ENCODE data around the gene CRACDL. TPM values are rescaled to one million over a fixed set of nuclear protein-coding genes. Genes with fewer than 3 reads are reported as not detected.

Gene CRACDL
- polyA plus RNA-seq, 2 donors: 9.1 to 15.8 TPM

DNA sequence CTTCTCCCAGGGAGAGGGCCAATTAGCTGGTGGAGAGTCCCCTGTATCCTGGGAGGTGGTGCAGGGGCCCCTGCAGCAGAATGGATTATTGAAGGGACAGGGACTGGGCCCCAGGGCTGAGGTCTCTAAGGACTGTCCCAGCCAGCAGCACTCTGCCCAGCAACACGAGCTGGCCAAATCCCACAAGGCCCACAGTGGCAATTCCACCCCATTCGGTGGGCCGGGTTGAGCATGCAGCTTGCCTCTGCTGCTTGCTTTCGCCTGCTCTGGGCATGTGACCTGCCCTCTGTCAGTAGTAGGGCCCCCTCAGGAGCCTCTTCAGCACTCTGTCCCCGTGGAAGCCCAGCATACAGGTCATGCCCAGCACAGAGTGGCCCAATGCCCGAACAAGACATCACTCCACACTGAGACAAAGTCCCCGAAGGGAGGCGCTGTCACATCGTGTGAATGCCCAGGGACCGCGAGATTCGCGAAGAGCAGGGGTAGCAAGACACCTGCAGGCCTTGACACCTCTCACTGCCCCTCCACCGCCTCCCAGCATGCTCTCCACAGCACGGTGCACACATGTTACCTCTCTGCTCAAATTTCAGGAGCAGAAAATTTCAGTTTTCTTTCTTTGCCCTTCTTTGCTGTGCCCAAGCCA is 65.4 kb downstream of the CRACDL start:
- 82 to 86% methylated on average over 15 of the region's 15 CpGs for WGBS, 2 donors
- H3K4me1 ChIP-seq (ENCODE audit: control insufficient read depth in 2 of 2, insufficient read depth in 2 of 2, low read length in 1 of 2): peaks cover 2 to 20% of the 10 kb centered on the region in 2 donors

DNA sequence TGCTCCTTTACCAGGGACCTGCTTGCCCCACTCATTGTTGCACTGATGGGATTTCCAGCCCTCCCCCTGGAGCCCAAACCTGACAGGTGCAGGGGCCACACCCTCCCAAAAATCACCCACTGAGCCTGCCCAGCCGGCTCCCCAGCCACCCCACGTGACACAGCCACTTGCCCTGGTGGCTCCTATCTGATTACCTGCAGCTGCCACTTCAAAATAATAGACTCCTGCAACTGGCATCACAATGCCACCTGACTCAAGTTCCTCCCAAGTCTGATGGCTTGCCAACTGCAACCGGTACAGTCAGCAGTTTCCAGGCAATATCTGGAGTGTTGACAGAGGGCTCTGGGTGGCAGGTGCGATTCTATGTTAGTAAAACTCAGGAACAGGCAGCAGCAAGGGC is 66.2 kb downstream of the CRACDL start:
- Histone ChIP-seq H3K4me3 (ENCODE audit: low read depth in 1 of 2, low read length in 2 of 2) (peak overlapping the region; percentile 17 to 32), H3K27ac (ENCODE audit: low read depth in 2 of 2, low read length in 1 of 2) (peak overlapping the region; percentile 91 to 97), H3K4me1 (ENCODE audit: control insufficient read depth in 2 of 2, insufficient read depth in 2 of 2, low read length in 1 of 2) (peaks cover 2 to 20% of the 10 kb centered on the region in 2 donors), H3K36me3 (ENCODE audit: control insufficient read depth in 2 of 2, insufficient read depth in 2 of 2, low read length in 1 of 2) (peaks cover 0 to 2% of the 10 kb centered on the region in 2 donors), H3K9me3 (ENCODE audit: control insufficient read depth in 2 of 2, insufficient read depth in 1 of 2, low read depth in 1 of 2, low read length in 1 of 2) (no peaks in the 10 kb centered on the region), H3K27me3 (ENCODE audit: control insufficient read depth in 1 of 2, insufficient read depth in 2 of 2, low read length in 2 of 2) (no peaks in the 10 kb centered on the region)
- 34 to 43% methylated on average over 4 of the region's 4 CpGs for WGBS, 2 donors

More for the DNA sequence above, 65.4 kb downstream of the CRACDL start:
- H3K9me3 ChIP-seq (ENCODE audit: control insufficient read depth in 2 of 2, insufficient read depth in 1 of 2, low read depth in 1 of 2, low read length in 1 of 2): no peaks in the 10 kb centered on the region
- no peaks in the 10 kb centered on the region for H3K36me3 ChIP-seq (ENCODE audit: control insufficient read depth in 2 of 2, insufficient read depth in 2 of 2, low read length in 1 of 2)
- H3K27me3 ChIP-seq (ENCODE audit: control insufficient read depth in 1 of 2, insufficient read depth in 2 of 2, low read length in 2 of 2): no peaks in the 10 kb centered on the region
- peak overlapping the region; percentile 85 to 86 for H3K27ac ChIP-seq (ENCODE audit: low read depth in 2 of 2, low read length in 1 of 2)
- no peak overlapping the region for H3K4me3 ChIP-seq (ENCODE audit: low read depth in 1 of 2, low read length in 2 of 2)

DNA sequence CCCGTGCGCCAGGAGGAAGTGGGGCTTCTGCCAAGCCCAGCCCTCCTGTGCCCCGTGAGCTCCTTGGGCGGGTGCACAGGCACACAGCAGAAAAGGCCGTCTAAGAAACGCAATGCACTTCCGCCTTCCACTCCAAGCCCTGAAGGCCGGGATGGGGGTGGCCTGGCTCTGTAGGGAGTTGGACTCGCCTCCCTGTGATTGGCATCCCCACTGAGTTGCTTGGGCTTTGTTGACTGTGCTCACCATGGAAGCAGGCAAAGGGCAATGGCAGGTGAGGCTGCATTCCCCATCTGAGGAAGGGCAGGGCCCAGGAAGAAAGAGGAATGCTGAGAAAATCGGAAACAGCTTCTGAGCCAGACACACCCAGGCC is 66.8 kb downstream of the CRACDL start:
- 47 to 51% methylated on average over 10 of the region's 10 CpGs for WGBS, 2 donors
- Histone ChIP-seq H3K9me3 (ENCODE audit: control insufficient read depth in 2 of 2, insufficient read depth in 1 of 2, low read depth in 1 of 2, low read length in 1 of 2) (no peaks in the 10 kb centered on the region), H3K4me1 (ENCODE audit: control insufficient read depth in 2 of 2, insufficient read depth in 2 of 2, low read length in 1 of 2) (peaks cover 2 to 18% of the 10 kb centered on the region in 2 donors), H3K27me3 (ENCODE audit: control insufficient read depth in 1 of 2, insufficient read depth in 2 of 2, low read length in 2 of 2) (no peaks in the 10 kb centered on the region), H3K27ac (ENCODE audit: low read depth in 2 of 2, low read length in 1 of 2) (peak overlapping the region; percentile 91 to 97), H3K36me3 (ENCODE audit: control insufficient read depth in 2 of 2, insufficient read depth in 2 of 2, low read length in 1 of 2) (peaks cover 0 to 2% of the 10 kb centered on the region in 2 donors), H3K4me3 (ENCODE audit: low read depth in 1 of 2, low read length in 2 of 2) (peak overlapping the region; percentile 52 to 54)

DNA sequence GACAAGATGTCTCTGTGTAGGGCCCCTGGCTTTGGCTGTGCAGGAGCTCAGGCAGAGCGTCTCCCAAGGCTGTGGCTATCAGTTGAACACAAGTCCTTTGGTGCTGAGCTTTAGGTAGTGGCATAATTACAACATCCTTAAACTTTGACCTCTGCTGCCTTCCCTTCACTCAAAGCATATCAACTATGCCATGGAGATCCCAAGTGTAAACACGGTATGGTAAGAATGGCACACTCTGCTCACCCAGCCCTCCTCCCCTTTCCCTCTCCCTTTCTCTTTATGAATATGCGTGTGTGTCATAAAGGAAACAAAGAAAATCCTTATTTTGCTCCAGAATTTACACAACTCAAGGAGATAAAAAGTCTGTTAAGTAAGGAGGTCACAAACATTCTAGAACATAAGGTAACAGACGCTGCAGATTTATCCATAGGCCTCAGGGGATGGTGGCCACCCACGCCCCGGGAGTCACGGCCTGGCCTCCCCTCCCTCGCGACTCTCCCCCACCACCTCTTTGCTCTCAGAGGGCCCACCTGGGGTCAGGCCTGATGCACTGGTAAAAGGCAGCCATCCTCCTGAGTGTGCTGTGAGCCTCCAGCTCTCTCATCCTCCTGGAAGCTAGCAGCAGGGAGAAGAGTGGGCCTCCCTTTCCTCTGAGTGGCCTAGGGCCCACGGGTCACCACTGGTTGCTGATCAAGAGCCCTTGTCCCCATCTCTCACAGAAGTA is 67.3 kb downstream of the CRACDL start:
- H3K4me3 ChIP-seq (ENCODE audit: low read depth in 1 of 2, low read length in 2 of 2): peak overlapping the region; percentile 52 to 54
- H3K9me3 ChIP-seq (ENCODE audit: control insufficient read depth in 2 of 2, insufficient read depth in 1 of 2, low read depth in 1 of 2, low read length in 1 of 2): no peaks in the 10 kb centered on the region
- 54 to 56% methylated on average over 10 of the region's 10 CpGs for WGBS, 2 donors
- H3K4me1 ChIP-seq (ENCODE audit: control insufficient read depth in 2 of 2, insufficient read depth in 2 of 2, low read length in 1 of 2): peaks cover 2 to 17% of the 10 kb centered on the region in 2 donors
- peaks cover 0 to 2% of the 10 kb centered on the region in 2 donors for H3K36me3 ChIP-seq (ENCODE audit: control insufficient read depth in 2 of 2, insufficient read depth in 2 of 2, low read length in 1 of 2)
- peak overlapping the region; percentile 91 to 97 for H3K27ac ChIP-seq (ENCODE audit: low read depth in 2 of 2, low read length in 1 of 2)
- H3K27me3 ChIP-seq (ENCODE audit: control insufficient read depth in 1 of 2, insufficient read depth in 2 of 2, low read length in 2 of 2): no peaks in the 10 kb centered on the region

DNA sequence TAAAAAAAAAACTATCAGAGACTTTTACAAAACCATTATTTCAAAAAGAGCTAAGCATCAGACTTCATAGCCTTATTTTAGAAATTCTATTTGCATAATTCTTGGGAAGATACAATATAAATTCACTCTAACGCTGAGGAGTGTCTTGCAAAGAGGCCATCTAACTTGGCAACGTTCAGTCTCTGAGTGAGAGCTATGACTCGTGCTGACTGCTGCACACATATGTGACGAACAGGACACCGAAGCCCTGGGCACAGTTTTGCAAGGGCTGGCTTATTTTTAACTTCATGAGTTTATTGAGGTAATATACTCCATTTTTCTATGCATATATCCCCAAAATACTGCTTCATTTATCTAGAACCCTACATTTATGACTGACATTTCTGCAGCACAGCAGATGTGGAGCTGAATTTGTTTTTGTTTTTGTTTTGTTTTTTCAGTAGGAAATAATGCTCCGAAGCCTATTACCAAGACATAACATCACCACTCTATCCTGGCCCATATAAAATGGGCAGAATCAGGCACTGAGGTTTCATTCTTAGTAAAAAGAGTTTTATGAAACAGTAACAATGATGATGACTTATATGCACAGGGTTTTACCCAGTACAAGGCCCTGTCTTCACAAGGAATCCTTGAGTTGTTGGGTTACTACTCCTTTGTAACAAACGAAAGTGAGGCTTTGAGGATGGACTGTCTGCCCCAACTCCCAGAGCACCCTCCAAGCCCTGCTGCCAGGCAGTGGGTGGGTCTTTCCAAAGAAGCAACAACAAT is 68.3 kb downstream of the CRACDL start:
- Histone ChIP-seq H3K36me3 (ENCODE audit: control insufficient read depth in 2 of 2, insufficient read depth in 2 of 2, low read length in 1 of 2) (peaks cover 0 to 2% of the 10 kb centered on the region in 2 donors), H3K27me3 (ENCODE audit: control insufficient read depth in 1 of 2, insufficient read depth in 2 of 2, low read length in 2 of 2) (no peaks in the 10 kb centered on the region), H3K27ac (ENCODE audit: low read depth in 2 of 2, low read length in 1 of 2) (peak overlapping the region; percentile 62 to 91), H3K4me3 (ENCODE audit: low read depth in 1 of 2, low read length in 2 of 2) (peak overlapping the region; percentile 6 to 52), H3K4me1 (ENCODE audit: control insufficient read depth in 2 of 2, insufficient read depth in 2 of 2, low read length in 1 of 2) (peaks cover 2 to 11% of the 10 kb centered on the region in 2 donors), H3K9me3 (ENCODE audit: control insufficient read depth in 2 of 2, insufficient read depth in 1 of 2, low read depth in 1 of 2, low read length in 1 of 2) (no peaks in the 10 kb centered on the region)
- WGBS, 2 donors: 52 to 58% methylated on average over 7 of the region's 7 CpGs

DNA sequence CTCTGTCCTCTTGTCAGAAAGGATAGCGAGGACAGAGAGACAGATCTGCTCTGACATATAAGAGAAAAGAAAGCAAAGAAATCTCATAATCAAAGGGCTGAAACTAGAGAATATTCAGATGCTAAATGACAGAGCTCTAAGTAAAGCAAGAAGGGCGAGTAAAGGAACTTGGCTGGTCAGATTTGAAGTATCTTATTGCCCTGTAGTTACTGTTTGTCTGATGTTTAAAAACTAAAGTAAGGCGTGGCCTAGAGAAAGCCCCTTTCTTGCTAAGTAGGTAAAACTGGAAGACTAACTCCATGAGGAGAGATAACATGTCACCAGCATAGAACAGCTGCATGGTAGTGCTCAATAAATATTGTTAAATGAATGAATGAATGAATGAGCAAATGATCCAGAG is 70.0 kb downstream of the CRACDL start:
- Histone ChIP-seq H3K4me3 (ENCODE audit: low read depth in 1 of 2, low read length in 2 of 2) (no peak overlapping the region), H3K4me1 (ENCODE audit: control insufficient read depth in 2 of 2, insufficient read depth in 2 of 2, low read length in 1 of 2) (peaks cover 2 to 11% of the 10 kb centered on the region in 2 donors), H3K36me3 (ENCODE audit: control insufficient read depth in 2 of 2, insufficient read depth in 2 of 2, low read length in 1 of 2) (peaks cover 0 to 2% of the 10 kb centered on the region in 2 donors), H3K9me3 (ENCODE audit: control insufficient read depth in 2 of 2, insufficient read depth in 1 of 2, low read depth in 1 of 2, low read length in 1 of 2) (peaks cover 0 to 3% of the 10 kb centered on the region in 2 donors), H3K27me3 (ENCODE audit: control insufficient read depth in 1 of 2, insufficient read depth in 2 of 2, low read length in 2 of 2) (no peaks in the 10 kb centered on the region), H3K27ac (ENCODE audit: low read depth in 2 of 2, low read length in 1 of 2) (no peak overlapping the region)
- 81 to 82% methylated on average over 3 of the region's 3 CpGs for WGBS, 2 donors

DNA sequence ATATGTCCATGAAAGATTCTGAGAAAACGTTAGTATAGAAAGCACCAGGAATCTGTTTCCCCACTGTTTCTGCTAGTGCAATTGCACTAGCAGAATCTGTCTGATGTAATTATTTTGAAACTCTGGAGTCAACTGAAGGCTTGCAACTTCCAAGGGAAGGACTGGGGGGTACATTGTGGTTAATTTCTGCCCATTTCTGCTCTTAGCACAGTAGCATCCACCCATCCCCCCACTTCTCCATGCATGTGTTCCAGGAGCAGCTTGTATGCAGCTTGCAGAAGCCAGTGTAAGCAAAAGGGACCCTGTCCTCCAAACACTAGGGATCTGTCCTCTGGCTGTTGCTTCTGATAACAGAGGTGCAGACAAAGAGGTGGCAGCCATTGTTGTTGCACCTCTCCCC is 74.4 kb downstream of the CRACDL start:
- Histone ChIP-seq H3K27me3 (ENCODE audit: control insufficient read depth in 1 of 2, insufficient read depth in 2 of 2, low read length in 2 of 2) (no peaks in the 10 kb centered on the region), H3K9me3 (ENCODE audit: control insufficient read depth in 2 of 2, insufficient read depth in 1 of 2, low read depth in 1 of 2, low read length in 1 of 2) (peaks cover 0 to 3% of the 10 kb centered on the region in 2 donors), H3K36me3 (ENCODE audit: control insufficient read depth in 2 of 2, insufficient read depth in 2 of 2, low read length in 1 of 2) (peaks cover 0 to 2% of the 10 kb centered on the region in 2 donors), H3K4me3 (ENCODE audit: low read depth in 1 of 2, low read length in 2 of 2) (no peak overlapping the region), H3K4me1 (ENCODE audit: control insufficient read depth in 2 of 2, insufficient read depth in 2 of 2, low read length in 1 of 2) (no peaks in the 10 kb centered on the region), H3K27ac (ENCODE audit: low read depth in 2 of 2, low read length in 1 of 2) (no peak overlapping the region)
- WGBS, 2 donors: 83 to 88% methylated on average over 1 of the region's 1 CpG

DNA sequence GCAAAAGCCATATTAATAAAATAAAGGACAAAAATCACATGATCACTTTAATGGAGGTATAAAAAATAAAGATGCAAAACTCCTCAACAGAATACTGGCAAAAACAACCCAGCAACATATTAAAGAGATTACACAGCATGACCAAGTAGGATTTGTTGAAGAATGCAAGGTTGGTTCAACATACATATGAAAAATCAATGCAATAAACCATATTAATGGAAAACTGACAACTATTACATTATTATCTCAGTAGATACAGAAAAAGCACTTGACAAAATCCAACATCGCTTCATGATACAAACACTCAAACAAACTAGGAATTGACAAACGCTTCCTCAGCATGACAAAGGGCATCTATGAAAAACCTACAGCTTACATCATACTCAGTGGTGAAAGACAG is 76.7 kb downstream of the CRACDL start:
- Histone ChIP-seq H3K4me1 (ENCODE audit: control insufficient read depth in 2 of 2, insufficient read depth in 2 of 2, low read length in 1 of 2) (no peaks in the 10 kb centered on the region), H3K27me3 (ENCODE audit: control insufficient read depth in 1 of 2, insufficient read depth in 2 of 2, low read length in 2 of 2) (no peaks in the 10 kb centered on the region), H3K4me3 (ENCODE audit: low read depth in 1 of 2, low read length in 2 of 2) (no peak overlapping the region), H3K9me3 (ENCODE audit: control insufficient read depth in 2 of 2, insufficient read depth in 1 of 2, low read depth in 1 of 2, low read length in 1 of 2) (peaks cover 0 to 3% of the 10 kb centered on the region in 2 donors), H3K27ac (ENCODE audit: low read depth in 2 of 2, low read length in 1 of 2) (no peak overlapping the region), H3K36me3 (ENCODE audit: control insufficient read depth in 2 of 2, insufficient read depth in 2 of 2, low read length in 1 of 2) (no peaks in the 10 kb centered on the region)
- WGBS, 2 donors: 93 to 96% methylated on average over 2 of the region's 2 CpGs

DNA sequence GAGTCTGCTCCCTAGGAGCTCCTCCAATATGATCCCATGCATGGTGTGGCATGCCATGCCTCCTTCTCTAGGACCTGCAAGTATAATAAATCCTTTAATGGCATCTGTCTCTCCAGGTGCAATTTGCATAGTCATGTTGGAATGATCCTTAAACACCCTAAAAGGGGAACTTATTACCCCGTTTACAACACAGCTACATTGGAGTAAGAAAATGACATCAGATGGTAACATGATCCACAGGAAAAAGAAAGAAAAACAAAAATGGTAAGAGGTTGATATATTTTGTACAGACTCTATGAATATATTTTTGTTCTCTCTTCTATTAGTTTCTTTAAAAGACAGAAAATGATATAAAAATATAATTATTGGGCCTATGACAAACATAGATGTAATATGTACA is 79.0 kb downstream of the CRACDL start:
- Histone ChIP-seq H3K27me3 (ENCODE audit: control insufficient read depth in 1 of 2, insufficient read depth in 2 of 2, low read length in 2 of 2) (no peaks in the 10 kb centered on the region), H3K4me1 (ENCODE audit: control insufficient read depth in 2 of 2, insufficient read depth in 2 of 2, low read length in 1 of 2) (no peaks in the 10 kb centered on the region), H3K36me3 (ENCODE audit: control insufficient read depth in 2 of 2, insufficient read depth in 2 of 2, low read length in 1 of 2) (no peaks in the 10 kb centered on the region), H3K4me3 (ENCODE audit: low read depth in 1 of 2, low read length in 2 of 2) (no peak overlapping the region), H3K27ac (ENCODE audit: low read depth in 2 of 2, low read length in 1 of 2) (no peak overlapping the region), H3K9me3 (ENCODE audit: control insufficient read depth in 2 of 2, insufficient read depth in 1 of 2, low read depth in 1 of 2, low read length in 1 of 2) (peaks cover 0 to 3% of the 10 kb centered on the region in 2 donors)
- whole genome bisulfite sequencing, 2 donors: 74 to 81% methylated on average over 1 of the region's 1 CpG

All from esophagus (tissue), 2 donors.